Sigmoid colon (tissue), 4 donors: ENCODE results near the gene EXTL1.

Source experiments
- CTCF ChIP-seq, 4 experiments: fragments of 450-650 bp in 3 of 4; fragments of 200-600 bp in 1 of 4; IDR thresholded peaks; one replicate each; pipeline ENCODE4 v1.5.1; 2016 to 2019; ENCODE audit warnings: antibody characterized with exemption in 4 of 4, mild to moderate bottlenecking in 3 of 4, moderate library complexity in 2 of 4
- EP300 ChIP-seq, 4 donors: sonication (generic); formaldehyde crosslinking; IDR thresholded peaks; one replicate each; pipeline ENCODE4 v1.6.1; 2017; ENCODE audit warnings: antibody characterized with exemption in 4 of 4
- POLR2A ChIP-seq, 2 donors: fragments of 450-650 bp; IDR thresholded peaks; one replicate each; pipeline ENCODE4 v1.6.1; 2016; ENCODE audit warnings: antibody characterized with exemption in 2 of 2, mild to moderate bottlenecking in 2 of 2, moderate library complexity in 2 of 2
- POLR2AphosphoS5 ChIP-seq, 4 donors: sonication (generic); formaldehyde crosslinking; IDR thresholded peaks; one replicate each; pipeline ENCODE4 v1.6.1; 2017; ENCODE audit warnings: antibody characterized with exemption in 4 of 4

- TF ChIP-seq POLR2A (IDR thresholded peaks at IDR 0.05) (no peak), CTCF (IDR thresholded peaks at IDR 0.05) (no peak), EP300 (IDR thresholded peaks at IDR 0.05) (no peak), POLR2AphosphoS5 (IDR thresholded peaks at IDR 0.05) (no peak)
Observed at GRCh38 chr1:25989440-25990234, 31.9 kb upstream of the EXTL1 start.
